Gastroesophageal sphincter (tissue), 4 donors: Measurements from ENCODE around the gene ASAH2. TPM values are rescaled to one million over a fixed set of nuclear protein-coding genes. Genes with fewer than 3 reads are reported as not detected.

Experiments used
- ATAC-seq: fragments of 150-250 bp; one replicate; pipeline ENCODE4 v1.9.1; 2016; ENCODE audit warnings: mild to moderate bottlenecking, moderate library complexity
- H3K27ac ChIP-seq, 4 donors: fragments of 200-600 bp; sonication (generic) in 3 of 4; 1 replicate in 3 of 4; 2 replicates in 1 of 4; pipeline ENCODE4 v1.5.1; 2016 to 2019
- H3K27me3 ChIP-seq: fragments of 200-600 bp; sonication (generic); one replicate; pipeline ENCODE4 v1.5.1; 2019
- H3K36me3 ChIP-seq, 2 donors: fragments of 200-600 bp; sonication (generic); one replicate each; pipeline ENCODE4 v1.5.1; 2019; ENCODE audit warnings: control low read depth in 1 of 2
- H3K4me1 ChIP-seq, 3 donors: fragments of 200-600 bp; sonication (generic); 1 replicate in 2 of 3; 2 replicates in 1 of 3; pipeline ENCODE4 v1.5.1; 2016 to 2019; ENCODE audit warnings: control low read depth in 2 of 3
- H3K4me3 ChIP-seq, 2 donors: fragments of 200-600 bp; sonication (generic); one replicate each; pipeline ENCODE4 v1.5.1; 2019; ENCODE audit warnings: mild to moderate bottlenecking in 1 of 2, moderate library complexity in 1 of 2
- H3K9me3 ChIP-seq, 3 donors: fragments of 200-600 bp; sonication (generic); one replicate each; pipeline ENCODE4 v1.5.1; 2017 to 2019; ENCODE audit warnings: control low read depth in 2 of 3
- EP300 ChIP-seq: sonication (generic); formaldehyde crosslinking; IDR thresholded peaks from one replicate; pipeline ENCODE4 v1.6.1; 2017; ENCODE audit warnings: antibody characterized with exemption, mild to moderate bottlenecking
- POLR2A ChIP-seq, 2 donors: fragments of 450-650 bp; IDR thresholded peaks; one replicate each; pipeline ENCODE4 v1.6.1; 2017; ENCODE audit warnings: antibody characterized with exemption in 2 of 2, mild to moderate bottlenecking in 2 of 2, moderate library complexity in 1 of 2
- POLR2AphosphoS5 ChIP-seq: sonication (generic); formaldehyde crosslinking; IDR thresholded peaks from one replicate; pipeline ENCODE4 v1.6.1; 2017; ENCODE audit warnings: antibody characterized with exemption
- WGBS, 2 donors: methylation state at CpG; one replicate each; pipeline ENCODE4 v1.1.5; 2018; ENCODE audit warnings: low coverage in 1 of 2; 5-methylcytosine and 5-hydroxymethylcytosine counted together
- total RNA-seq, 4 donors: library from RNA; depleted of rRNA; stranded (reverse); fragments of >200 nt; gene quantifications; one replicate each; pipeline ENCODE4 v1.1.0, GENCODE V29; 2016
- TF ChIP-seq, protein P1 (sequence below), 4 experiments: fragments of 200-600 bp in 2 of 4; fragments of 450-650 bp in 2 of 4; sonication (generic) in 1 of 4; IDR thresholded peaks; one replicate each; pipeline ENCODE4 v1.5.1; 2017 to 2019; ENCODE audit warnings: antibody characterized with exemption in 4 of 4, mild to moderate bottlenecking in 2 of 4, moderate library complexity in 2 of 4

ASAH2 gene
- total RNA-seq, 4 donors from 2014 or later: 0.27 to 1.2 (median 0.61) TPM

DNA sequence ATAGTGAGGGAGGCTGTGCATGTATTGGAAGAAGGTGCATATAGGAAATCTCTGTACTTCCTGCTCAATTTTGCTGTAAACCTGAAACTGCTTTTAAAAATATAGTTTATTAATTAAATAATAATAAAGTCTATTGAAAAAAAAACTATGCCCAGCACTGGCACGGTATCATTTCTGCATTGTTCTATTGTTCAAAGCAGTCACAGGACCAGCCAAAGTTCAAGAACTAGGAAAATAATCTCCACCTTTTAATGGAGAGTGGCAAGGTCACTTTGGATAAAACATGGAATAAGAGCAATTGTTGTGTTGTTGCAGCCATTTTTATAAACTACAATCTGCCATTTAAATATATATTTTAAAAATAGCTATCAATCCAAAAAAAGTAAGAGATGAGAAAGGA is 24.7 kb downstream of the ASAH2 start:
- no peaks in the 10 kb centered on the region for H3K9me3 ChIP-seq
- no peak overlapping the region for H3K4me3 ChIP-seq
- H3K27ac ChIP-seq: no peak overlapping the region
- ATAC-seq: no peak
- WGBS, 2 donors: 60 to 75% methylated on average over 1 of the region's 1 CpG
- no peaks in the 10 kb centered on the region for H3K27me3 ChIP-seq
- H3K36me3 ChIP-seq: no peaks in the 10 kb centered on the region
- H3K4me1 ChIP-seq: no peaks in the 10 kb centered on the region
- no peak for TF ChIP-seq POLR2AphosphoS5
- no peak for TF ChIP-seq POLR2A (IDR thresholded peaks at IDR 0.05)
- no peak for TF ChIP-seq EP300
- TF ChIP-seq, protein P1, sequence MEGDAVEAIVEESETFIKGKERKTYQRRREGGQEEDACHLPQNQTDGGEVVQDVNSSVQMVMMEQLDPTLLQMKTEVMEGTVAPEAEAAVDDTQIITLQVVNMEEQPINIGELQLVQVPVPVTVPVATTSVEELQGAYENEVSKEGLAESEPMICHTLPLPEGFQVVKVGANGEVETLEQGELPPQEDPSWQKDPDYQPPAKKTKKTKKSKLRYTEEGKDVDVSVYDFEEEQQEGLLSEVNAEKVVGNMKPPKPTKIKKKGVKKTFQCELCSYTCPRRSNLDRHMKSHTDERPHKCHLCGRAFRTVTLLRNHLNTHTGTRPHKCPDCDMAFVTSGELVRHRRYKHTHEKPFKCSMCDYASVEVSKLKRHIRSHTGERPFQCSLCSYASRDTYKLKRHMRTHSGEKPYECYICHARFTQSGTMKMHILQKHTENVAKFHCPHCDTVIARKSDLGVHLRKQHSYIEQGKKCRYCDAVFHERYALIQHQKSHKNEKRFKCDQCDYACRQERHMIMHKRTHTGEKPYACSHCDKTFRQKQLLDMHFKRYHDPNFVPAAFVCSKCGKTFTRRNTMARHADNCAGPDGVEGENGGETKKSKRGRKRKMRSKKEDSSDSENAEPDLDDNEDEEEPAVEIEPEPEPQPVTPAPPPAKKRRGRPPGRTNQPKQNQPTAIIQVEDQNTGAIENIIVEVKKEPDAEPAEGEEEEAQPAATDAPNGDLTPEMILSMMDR (IDR thresholded peaks at IDR 0.05): no peak

DNA sequence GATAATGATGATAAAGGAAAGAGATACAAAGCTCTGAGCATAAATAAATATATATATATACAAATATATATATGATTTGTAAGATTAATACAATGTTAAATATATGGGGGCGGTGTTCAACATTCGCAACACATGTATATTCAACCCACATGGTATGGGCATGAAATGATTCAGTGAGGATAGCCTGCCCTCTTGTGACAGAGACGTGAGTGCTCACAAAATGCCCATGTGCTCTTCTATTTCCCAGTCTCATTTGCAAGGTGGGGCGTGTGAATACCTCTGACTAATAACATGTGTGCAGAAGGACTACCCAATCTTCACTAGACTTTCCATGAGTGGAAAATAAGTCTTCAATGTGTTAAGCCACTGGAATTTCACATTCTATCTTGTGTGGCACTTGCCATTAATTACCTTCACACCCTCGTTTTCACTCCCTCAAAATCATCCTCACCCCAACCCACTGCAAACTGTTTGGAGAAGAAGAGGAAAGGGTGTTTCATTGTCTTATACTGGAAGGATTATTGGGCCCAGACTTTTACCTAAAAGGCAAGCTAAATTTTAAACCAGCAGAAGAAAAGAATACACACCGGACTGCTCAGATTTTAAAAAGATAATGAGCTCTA is 26.9 kb downstream of the ASAH2 start:
- no peaks in the 10 kb centered on the region for H3K4me1 ChIP-seq
- TF ChIP-seq POLR2A (IDR thresholded peaks at IDR 0.05): no peak
- no peak for TF ChIP-seq EP300
- TF ChIP-seq, protein P1 (IDR thresholded peaks at IDR 0.05): peak in 1 of 4 experiments; percentile 26
- no peaks in the 10 kb centered on the region for H3K36me3 ChIP-seq
- H3K4me3 ChIP-seq: no peak overlapping the region
- no peaks in the 10 kb centered on the region for H3K27me3 ChIP-seq
- WGBS, 2 donors: 17 to 37% methylated on average over 5 to 6 of the region's 6 CpGs
- no peak for ATAC-seq
- no peak overlapping the region for H3K27ac ChIP-seq
- no peaks in the 10 kb centered on the region for H3K9me3 ChIP-seq

DNA sequence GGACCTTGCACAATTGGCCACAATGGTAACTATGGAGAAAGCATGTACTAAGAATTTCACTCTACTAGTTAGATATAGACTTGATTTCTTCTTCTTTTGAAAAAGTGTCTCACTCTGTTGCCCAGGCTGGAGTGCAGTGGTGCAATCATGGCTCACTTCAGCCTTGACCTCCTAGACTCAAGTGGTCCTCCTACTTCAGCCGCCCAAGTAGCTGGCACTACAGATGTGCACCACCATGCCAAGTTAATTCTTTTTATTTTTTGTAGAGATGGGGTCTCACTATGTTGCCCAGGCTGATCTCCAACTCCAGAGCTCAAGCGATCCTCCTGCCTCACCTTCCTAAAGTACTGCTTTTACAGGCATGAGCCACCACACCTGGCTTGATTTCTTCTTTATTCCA is 29.1 kb downstream of the ASAH2 start:
- no peak for ATAC-seq
- no peaks in the 10 kb centered on the region for H3K36me3 ChIP-seq

DNA sequence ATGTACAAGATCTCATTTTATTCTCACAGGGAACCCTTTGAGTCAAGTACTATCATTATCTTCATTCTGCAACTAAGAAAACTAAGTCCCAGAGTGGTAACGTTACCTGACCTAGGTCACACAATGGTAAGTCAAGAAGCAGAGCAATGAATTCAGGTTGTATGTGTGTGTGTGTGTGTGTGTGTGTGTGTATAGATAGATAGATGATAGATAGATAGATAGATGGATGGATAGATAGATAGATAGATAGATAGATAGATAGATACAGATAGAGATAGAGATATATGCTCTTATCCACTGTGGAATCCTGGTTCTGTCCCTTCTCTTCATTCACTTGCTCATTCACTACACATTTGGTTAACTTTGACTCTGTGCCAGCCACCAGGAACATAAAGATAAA is 29.8 kb downstream of the ASAH2 start:
- no peak for TF ChIP-seq POLR2A (IDR thresholded peaks at IDR 0.05)
- no peak for TF ChIP-seq POLR2AphosphoS5
- TF ChIP-seq EP300: no peak
- TF ChIP-seq, protein P1 (IDR thresholded peaks at IDR 0.05): no peak
- Histone ChIP-seq H3K36me3 (no peaks in the 10 kb centered on the region), H3K4me3 (no peak overlapping the region), H3K27ac (no peak overlapping the region), H3K27me3 (no peaks in the 10 kb centered on the region), H3K4me1 (no peaks in the 10 kb centered on the region), H3K9me3 (no peaks in the 10 kb centered on the region)
- no peak for ATAC-seq
- WGBS, 2 donors: 60 to 100% methylated on average over 1 of the region's 1 CpG

More for the DNA sequence above, 29.1 kb downstream of the ASAH2 start:
- WGBS, 2 donors: 90 to 91% methylated on average over 2 of the region's 2 CpGs
- H3K4me3 ChIP-seq: no peak overlapping the region
- H3K27ac ChIP-seq: no peak overlapping the region
- H3K27me3 ChIP-seq: no peaks in the 10 kb centered on the region
- TF ChIP-seq, protein P1 (IDR thresholded peaks at IDR 0.05): no peak
- TF ChIP-seq POLR2A (IDR thresholded peaks at IDR 0.05): no peak
- no peak for TF ChIP-seq EP300
- no peak for TF ChIP-seq POLR2AphosphoS5
- no peaks in the 10 kb centered on the region for H3K4me1 ChIP-seq
- H3K9me3 ChIP-seq: no peaks in the 10 kb centered on the region

DNA sequence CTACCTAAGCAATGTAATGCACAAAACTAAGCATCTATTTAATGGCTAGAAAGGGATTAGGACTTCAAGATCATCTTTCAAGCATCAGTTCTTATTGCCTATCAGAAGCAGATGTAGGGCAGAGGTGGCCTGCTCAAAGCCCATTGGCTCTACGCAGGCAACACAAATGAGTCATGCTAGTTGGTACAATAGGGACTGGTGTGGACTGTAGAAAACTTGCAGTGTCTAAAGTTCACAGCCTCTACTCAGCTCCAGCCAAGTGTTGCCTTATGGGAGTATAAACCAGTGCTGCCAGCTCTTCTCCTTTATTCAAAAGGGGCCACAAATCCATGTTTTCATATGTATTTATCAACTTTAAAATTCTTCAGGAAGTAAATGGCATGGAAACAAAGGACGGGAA is 31.7 kb downstream of the ASAH2 start:
- Histone ChIP-seq H3K4me1 (no peaks in the 10 kb centered on the region), H3K9me3 (no peaks in the 10 kb centered on the region), H3K27ac (no peak overlapping the region), H3K4me3 (no peak overlapping the region), H3K36me3 (no peaks in the 10 kb centered on the region), H3K27me3 (no peaks in the 10 kb centered on the region)
- TF ChIP-seq POLR2A (IDR thresholded peaks at IDR 0.05): no peak
- TF ChIP-seq, protein P1 (IDR thresholded peaks at IDR 0.05): no peak
- TF ChIP-seq POLR2AphosphoS5: no peak
- no peak for TF ChIP-seq EP300
- ATAC-seq: no peak
- 93 to 94% methylated on average over 2 of the region's 2 CpGs for WGBS, 2 donors
